Measurements from ENCODE around the gene CORO6.

GRCh38 chr17:29620779-29621500 is 1.8 kb downstream of the CORO6 start:
- no peak for TF ChIP-seq FOS (IDR thresholded peaks at IDR 0.05; ENCODE audit: low read depth, low read length)
- no peak for TF ChIP-seq RCOR1 (IDR thresholded peaks at IDR 0.05; ENCODE audit: insufficient replicate concordance, low read length)
- no peak for TF ChIP-seq CTCF (conservative IDR thresholded peaks at IDR 0.05; ENCODE audit: low read depth, low read length)
- no peak for TF ChIP-seq POLR2A (IDR thresholded peaks at IDR 0.05; ENCODE audit: low read depth, low read length)
- TF ChIP-seq RFX5 (IDR thresholded peaks at IDR 0.05; ENCODE audit: low read depth, low read length), result no peak
- TF ChIP-seq SMC3 (IDR thresholded peaks at IDR 0.05; ENCODE audit: low read depth, low read length), result no peak
- TF ChIP-seq, protein P1, sequence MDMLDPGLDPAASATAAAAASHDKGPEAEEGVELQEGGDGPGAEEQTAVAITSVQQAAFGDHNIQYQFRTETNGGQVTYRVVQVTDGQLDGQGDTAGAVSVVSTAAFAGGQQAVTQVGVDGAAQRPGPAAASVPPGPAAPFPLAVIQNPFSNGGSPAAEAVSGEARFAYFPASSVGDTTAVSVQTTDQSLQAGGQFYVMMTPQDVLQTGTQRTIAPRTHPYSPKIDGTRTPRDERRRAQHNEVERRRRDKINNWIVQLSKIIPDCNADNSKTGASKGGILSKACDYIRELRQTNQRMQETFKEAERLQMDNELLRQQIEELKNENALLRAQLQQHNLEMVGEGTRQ (IDR thresholded peaks at IDR 0.05; ENCODE audit: low read depth, low read length), result no peak
